GM23338 (cell line): Measurements from ENCODE around the gene RRP36. TPM values are rescaled to one million over a fixed set of nuclear protein-coding genes. Genes with fewer than 3 reads are reported as not detected.

Experiments
- ATAC-seq: fragments of 200-7000 bp; cut with Tn5 transposase; 3 replicates; pipeline ENCODE4 v1.9.1; 2020
- DNase-seq: peaks from one replicate; pipeline ENCODE4 v3.0.0-alpha.2; 2015; ENCODE audit warnings: low spot score
- H2AFZ ChIP-seq: fragments of 200-600 bp; sonication (generic); 2 replicates; pipeline ENCODE4 v1.8.0; 2016; ENCODE audit warnings: antibody characterized with exemption, mild to moderate bottlenecking, moderate library complexity
- H3F3A ChIP-seq: fragments of 200-600 bp; sonication (generic); replicated peaks from 2 replicates; pipeline ENCODE4 v1.8.0; 2017; ENCODE audit warnings: antibody characterized with exemption, mixed run types, low read depth
- H3K27ac ChIP-seq: fragments of 200-600 bp; sonication (generic); 2 replicates; pipeline ENCODE4 v1.6.1; 2016; ENCODE audit warnings: low read depth
- H3K27me3 ChIP-seq: fragments of 200-600 bp; sonication (generic); 2 replicates; pipeline ENCODE4 v1.8.0; 2016; ENCODE audit warnings: mild to moderate bottlenecking, mixed run types, moderate library complexity; ENCODE audit not compliant: insufficient read depth
- H3K36me3 ChIP-seq: fragments of 200-600 bp; sonication (generic); 2 replicates; pipeline ENCODE4 v1.8.0; 2016; ENCODE audit warnings: mild to moderate bottlenecking; ENCODE audit not compliant: insufficient read depth
- H3K4me1 ChIP-seq: fragments of 200-600 bp; sonication (generic); 2 replicates; pipeline ENCODE4 v1.8.0; 2016; ENCODE audit warnings: mild to moderate bottlenecking, moderate library complexity; ENCODE audit not compliant: insufficient read depth
- H3K4me2 ChIP-seq: fragments of 200-600 bp; sonication (generic); 2 replicates; pipeline ENCODE4 v1.7.1; 2017; ENCODE audit warnings: mixed run types
- H3K4me3 ChIP-seq: fragments of 200-600 bp; sonication (generic); 2 replicates; pipeline ENCODE4 v1.6.1; 2016; ENCODE audit warnings: mixed run types
- H3K79me2 ChIP-seq: fragments of 200-600 bp; sonication (generic); replicated peaks from 2 replicates; pipeline ENCODE4 v1.8.0; 2017; ENCODE audit warnings: mild to moderate bottlenecking; ENCODE audit not compliant: insufficient read depth
- H3K9me2 ChIP-seq: fragments of 200-600 bp; sonication (generic); 2 replicates; pipeline ENCODE4 v1.8.0; 2017; ENCODE audit not compliant: insufficient read depth
- H4K20me1 ChIP-seq: fragments of 200-600 bp; sonication (generic); replicated peaks from 2 replicates; pipeline ENCODE4 v1.8.0; 2017; ENCODE audit warnings: mild to moderate bottlenecking; ENCODE audit not compliant: insufficient read depth
- H3K27ac Mint-ChIP-seq: 2 replicates; pipeline ENCODE4 v1.8.0; 2020; ENCODE audit warnings: inconsistent platforms, mild to moderate bottlenecking, moderate library complexity, mixed read lengths
- H3K27me3 Mint-ChIP-seq: 3 replicates; pipeline ENCODE4 v1.8.0; 2022; ENCODE audit warnings: low read depth, mild to moderate bottlenecking, moderate library complexity, mixed read lengths, inconsistent platforms; ENCODE audit not compliant: insufficient read depth, poor library complexity
- H3K36me3 Mint-ChIP-seq: 3 replicates; pipeline ENCODE4 v1.8.0; 2021; ENCODE audit warnings: low read depth, mild to moderate bottlenecking, inconsistent platforms, moderate library complexity, mixed read lengths
- H3K4me1 Mint-ChIP-seq: 3 replicates; pipeline ENCODE4 v1.8.0; 2020; ENCODE audit warnings: mild to moderate bottlenecking, inconsistent platforms, mixed read lengths
- H3K4me3 Mint-ChIP-seq: 3 replicates; pipeline ENCODE4 v1.8.0; 2021; ENCODE audit warnings: moderate library complexity, mild to moderate bottlenecking, inconsistent platforms, mixed read lengths
- H3K9me3 Mint-ChIP-seq: 3 replicates; pipeline ENCODE4 v1.8.0; 2020; ENCODE audit warnings: moderate library complexity, mild to moderate bottlenecking, inconsistent platforms, mixed read lengths
- CREB1 ChIP-seq: fragments of 250-450 bp; sonication (Bioruptor Pico); IDR thresholded peaks from 2 replicates; pipeline ENCODE4 v1.5.0; 2020; ENCODE audit warnings: low read depth, mild to moderate bottlenecking, moderate library complexity
- CTCF ChIP-seq, 2 experiments: fragments of 200-600 bp in 1 of 2; sonication (generic) in 1 of 2; conservative IDR thresholded peaks; 2 replicates each; pipeline versions ENCODE4 v1.5.1 to v1.6.1; 2016 to 2017; ENCODE audit warnings: antibody characterized with exemption in 2 of 2, low read depth in 2 of 2, mild to moderate bottlenecking in 2 of 2, moderate library complexity in 1 of 2
- EZH2 ChIP-seq: fragments of 200-600 bp; sonication (generic); IDR thresholded peaks from one replicate; pipeline ENCODE4 v1.8.0; 2017; ENCODE audit warnings: antibody characterized with exemption, mild to moderate bottlenecking, low read depth; ENCODE audit not compliant: unreplicated experiment
- EZH2phosphoT487 ChIP-seq: fragments of 200-600 bp; sonication (generic); IDR thresholded peaks from one replicate; pipeline ENCODE4 v1.8.1; 2018; ENCODE audit warnings: antibody characterized with exemption; ENCODE audit not compliant: unreplicated experiment
- JUNB ChIP-seq: IDR thresholded peaks from one replicate; pipeline ENCODE4 v1.6.1; 2016; ENCODE audit warnings: antibody characterized with exemption; ENCODE audit not compliant: unreplicated experiment
- NANOG ChIP-seq: IDR thresholded peaks from 2 replicates; pipeline ENCODE4 v1.6.1; 2016; ENCODE audit warnings: antibody characterized with exemption, borderline replicate concordance
- POLR2AphosphoS5 ChIP-seq: IDR thresholded peaks from 2 replicates; pipeline ENCODE4 v1.6.1; 2016; ENCODE audit warnings: antibody characterized with exemption, low read depth
- REST ChIP-seq: IDR thresholded peaks from one replicate; pipeline ENCODE4 v1.6.1; 2018; ENCODE audit warnings: antibody characterized with exemption; ENCODE audit not compliant: unreplicated experiment
- ZNF114 ChIP-seq: fragments of 250-450 bp; sonication (Bioruptor Pico); IDR thresholded peaks from 2 replicates; pipeline ENCODE4 v1.5.0; 2020; ENCODE audit warnings: mild to moderate bottlenecking, moderate library complexity
- ZNF331 ChIP-seq: fragments of 250-450 bp; sonication (Bioruptor Pico); IDR thresholded peaks from 2 replicates; pipeline ENCODE4 v1.5.0; 2020; ENCODE audit warnings: low read depth, mild to moderate bottlenecking, moderate library complexity
- polyA plus RNA-seq: library from polyadenylated mRNA; unstranded; fragments of >200 nt; fragmentation: Nextera tagmentation; extraction: Ambion mirVana; gene quantifications from 2 replicates; pipeline ENCODE4 v1.2.1, GENCODE V29; 2016
- total RNA-seq: library from RNA; depleted of rRNA; stranded (reverse); fragments of >200 nt; shearing (Covaris generic); gene quantifications from 2 replicates; pipeline ENCODE4 v1.2.3, GENCODE V29; 2014
- TF ChIP-seq, protein P1 (sequence below): IDR thresholded peaks from 2 replicates; pipeline ENCODE4 v1.6.1; 2016; ENCODE audit warnings: antibody characterized with exemption

Gene RRP36
- total and polyA plus RNA-seq, 2 experiments from 2014 or later: 64.7 to 106 TPM

DNA sequence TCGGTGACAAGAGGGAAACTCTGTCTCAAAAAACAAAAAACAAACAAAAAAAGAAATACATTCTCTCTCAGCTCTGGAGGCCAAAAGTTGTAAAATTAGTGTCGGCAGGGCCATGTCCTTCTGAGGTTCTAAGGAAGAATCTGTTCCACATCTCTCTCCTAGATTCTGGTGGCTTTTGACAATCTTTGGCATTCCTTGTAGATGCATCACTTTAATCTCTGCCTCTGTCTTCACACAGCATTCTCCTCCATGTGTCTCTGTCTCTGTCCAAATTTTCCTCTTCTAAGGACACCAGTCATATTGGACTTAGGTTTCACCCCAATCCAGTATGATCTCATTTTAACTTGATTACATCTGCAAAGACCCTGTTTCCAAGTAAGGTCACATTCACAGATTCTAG, 28.0 kb upstream of the RRP36 start:
- DNase-seq (no peak), ATAC-seq (no peak)
- 0 out of 2 replicates have a peak, but pooled peaks cover 5% of the 10 kb centered on the region for H3K36me3 ChIP-seq
- no peaks in the 10 kb centered on the region for H3K4me1 ChIP-seq
- Mint-ChIP-seq H3K27ac (no peak overlapping the region), H3K9me3 (no peaks in the 10 kb centered on the region), H3K27me3 (peaks cover 6% of the 10 kb centered on the region), H3K4me1 (0 out of 3 replicates have a peak, but pooled peaks cover under 1% of the 10 kb centered on the region), H3K4me3 (no peak overlapping the region), H3K36me3 (peaks cover 16% of the 10 kb centered on the region; the same call in 1 of the 3 replicates)
- no peak overlapping the region for H2AFZ ChIP-seq
- 0 out of 2 replicates have a peak, but pooled peaks cover 4% of the 10 kb centered on the region for H3F3A ChIP-seq
- no peak overlapping the region for H3K27ac ChIP-seq
- no peaks in the 10 kb centered on the region for H3K9me2 ChIP-seq
- H3K4me2 ChIP-seq: no peak overlapping the region
- no peaks in the 10 kb centered on the region for H3K79me2 ChIP-seq
- no peak for TF ChIP-seq CTCF (conservative IDR thresholded peaks at IDR 0.05; ENCODE audit: low read depth in 2 of 2)
- TF ChIP-seq, protein P1, sequence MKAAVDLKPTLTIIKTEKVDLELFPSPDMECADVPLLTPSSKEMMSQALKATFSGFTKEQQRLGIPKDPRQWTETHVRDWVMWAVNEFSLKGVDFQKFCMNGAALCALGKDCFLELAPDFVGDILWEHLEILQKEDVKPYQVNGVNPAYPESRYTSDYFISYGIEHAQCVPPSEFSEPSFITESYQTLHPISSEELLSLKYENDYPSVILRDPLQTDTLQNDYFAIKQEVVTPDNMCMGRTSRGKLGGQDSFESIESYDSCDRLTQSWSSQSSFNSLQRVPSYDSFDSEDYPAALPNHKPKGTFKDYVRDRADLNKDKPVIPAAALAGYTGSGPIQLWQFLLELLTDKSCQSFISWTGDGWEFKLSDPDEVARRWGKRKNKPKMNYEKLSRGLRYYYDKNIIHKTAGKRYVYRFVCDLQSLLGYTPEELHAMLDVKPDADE: no peak
- TF ChIP-seq ZNF331 (CRISPR knock-in tag): no peak
- no peak for TF ChIP-seq REST
- TF ChIP-seq POLR2AphosphoS5: no peak
- TF ChIP-seq EZH2: no peak
- TF ChIP-seq EZH2phosphoT487: no peak
- no peak for TF ChIP-seq ZNF114 (CRISPR knock-in tag)
- no peak for TF ChIP-seq CREB1 (CRISPR knock-in tag)
- H4K20me1 ChIP-seq: peaks cover 15% of the 10 kb centered on the region
- no peak overlapping the region for H3K4me3 ChIP-seq
- no peaks in the 10 kb centered on the region for H3K27me3 ChIP-seq

GRCh38 chr6:42996513-42996912, 24.9 kb upstream of the RRP36 start:
- no peak overlapping the region for H3K4me3 Mint-ChIP-seq
- H3K4me1 ChIP-seq: no peaks in the 10 kb centered on the region
- no peaks in the 10 kb centered on the region for H3K36me3 ChIP-seq
- no peaks in the 10 kb centered on the region for H3K27me3 ChIP-seq
- H3K36me3 Mint-ChIP-seq: peaks cover 6% of the 10 kb centered on the region; the same call in 1 of the 3 replicates
- no peak overlapping the region for H3K27ac ChIP-seq
- H3K27me3 Mint-ChIP-seq: peaks cover 5% of the 10 kb centered on the region
- no peak overlapping the region for H3K4me2 ChIP-seq
- no peak overlapping the region for H2AFZ ChIP-seq
- peaks cover 9% of the 10 kb centered on the region for H4K20me1 ChIP-seq
- no peaks in the 10 kb centered on the region for H3K9me2 ChIP-seq
- DNase-seq (no peak), ATAC-seq (no peak)
- H3K4me3 ChIP-seq: no peak overlapping the region
- H3K9me3 Mint-ChIP-seq: no peaks in the 10 kb centered on the region
- no peaks in the 10 kb centered on the region for H3K4me1 Mint-ChIP-seq
- 0 out of 2 replicates have a peak, but pooled peaks cover 4% of the 10 kb centered on the region for H3F3A ChIP-seq
- no peak overlapping the region for H3K27ac Mint-ChIP-seq
- no peaks in the 10 kb centered on the region for H3K79me2 ChIP-seq
- TF ChIP-seq ZNF114 (CRISPR knock-in tag): no peak
- TF ChIP-seq EZH2phosphoT487: no peak
- TF ChIP-seq ZNF331 (CRISPR knock-in tag): no peak
- no peak for TF ChIP-seq EZH2
- TF ChIP-seq JUNB: no peak
- TF ChIP-seq, protein P1: no peak
- TF ChIP-seq NANOG: no peak
